Activated T-helper 1 cell treated with anti-CD3 and anti-CD28 coated beads, Interleukin-12 subunit alpha, Interleukin-12 subunit beta, Interleukin-2, Interleukin-4 antibody, amounts not matched to agents 30 ng/mL and 10 ng/mL and 1 ng/mL, durations not matched to agents 14 hours and 24 hours and 36 hours (primary cell): ENCODE data around the gene LARP4B. TPM values are rescaled to one million over a fixed set of nuclear protein-coding genes. Genes with fewer than 3 reads are reported as not detected.

Source experiments
- DNase-seq: peaks from one replicate; pipeline ENCODE4 v3.0.0; 2021; ENCODE audit warnings: low spot score
- H3K27ac Mint-ChIP-seq: one replicate; pipeline ENCODE4 v1.8.0; 2021; ENCODE audit warnings: mild to moderate bottlenecking, mixed read lengths
- H3K27me3 Mint-ChIP-seq: one replicate; pipeline ENCODE4 v1.8.0; 2022; ENCODE audit warnings: mild to moderate bottlenecking, moderate library complexity, mixed read lengths; ENCODE audit not compliant: insufficient read depth
- H3K36me3 Mint-ChIP-seq: one replicate; pipeline ENCODE4 v1.8.0; 2021; ENCODE audit warnings: low read depth, mixed read lengths
- H3K4me1 Mint-ChIP-seq: one replicate; pipeline ENCODE4 v1.8.0; 2021; ENCODE audit warnings: low read depth, mixed read lengths
- H3K4me3 Mint-ChIP-seq: one replicate; pipeline ENCODE4 v1.8.0; 2021; ENCODE audit warnings: mild to moderate bottlenecking, moderate library complexity, mixed read lengths
- H3K9me3 Mint-ChIP-seq: one replicate; pipeline ENCODE4 v1.8.0; 2021; ENCODE audit warnings: mixed read lengths
- intact Hi-C: fragments of 100-400 bp; cut with micrococcal nuclease; formaldehyde crosslinking; loops from one replicate; pipeline ENCODE4 v1.15.1; 2024
- total RNA-seq: library from RNA; stranded (reverse); gene quantifications from 2 replicates; pipeline ENCODE4 v1.2.3, GENCODE V29; 2022

Gene LARP4B
- total RNA-seq, 1 donor from 2014 or later: 174 TPM

DNA sequence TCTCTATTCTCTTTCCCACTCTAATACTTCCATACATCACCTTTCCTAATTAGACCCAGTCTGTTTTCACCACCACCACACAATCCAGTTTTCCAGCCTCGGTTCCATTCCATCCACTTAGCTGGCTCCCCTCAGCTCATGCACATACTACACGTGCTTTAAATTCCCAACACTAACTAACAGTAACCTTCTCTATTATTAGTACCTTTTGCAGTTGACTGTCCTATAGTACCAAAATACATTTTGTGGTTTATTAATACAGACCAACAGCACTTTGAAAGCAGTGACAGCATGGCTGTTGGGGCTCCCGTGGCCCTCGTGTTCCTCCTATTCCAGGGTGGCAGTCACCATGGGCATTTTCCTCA is 64.9 kb downstream of the LARP4B start:
- intact Hi-C loops: no loop called here
- H3K4me3 Mint-ChIP-seq: no peak overlapping the region
- H3K4me1 Mint-ChIP-seq: peaks cover 38% of the 10 kb centered on the region
- no peaks in the 10 kb centered on the region for H3K27me3 Mint-ChIP-seq
- no peak for DNase-seq
- H3K9me3 Mint-ChIP-seq: no peaks in the 10 kb centered on the region
- peaks cover 45% of the 10 kb centered on the region for H3K36me3 Mint-ChIP-seq
- peak overlapping the region; percentile 37 for H3K27ac Mint-ChIP-seq

GRCh38 chr10:865924-866576 is 65.5 kb downstream of the LARP4B start:
- no peaks in the 10 kb centered on the region for H3K9me3 Mint-ChIP-seq
- peak overlapping the region; percentile 61 for H3K27ac Mint-ChIP-seq
- peaks cover 49% of the 10 kb centered on the region for H3K36me3 Mint-ChIP-seq
- H3K4me3 Mint-ChIP-seq: no peak overlapping the region
- H3K4me1 Mint-ChIP-seq: peaks cover 35% of the 10 kb centered on the region
- DNase-seq: no peak
- intact Hi-C loops: no loop called here
- no peaks in the 10 kb centered on the region for H3K27me3 Mint-ChIP-seq

DNA sequence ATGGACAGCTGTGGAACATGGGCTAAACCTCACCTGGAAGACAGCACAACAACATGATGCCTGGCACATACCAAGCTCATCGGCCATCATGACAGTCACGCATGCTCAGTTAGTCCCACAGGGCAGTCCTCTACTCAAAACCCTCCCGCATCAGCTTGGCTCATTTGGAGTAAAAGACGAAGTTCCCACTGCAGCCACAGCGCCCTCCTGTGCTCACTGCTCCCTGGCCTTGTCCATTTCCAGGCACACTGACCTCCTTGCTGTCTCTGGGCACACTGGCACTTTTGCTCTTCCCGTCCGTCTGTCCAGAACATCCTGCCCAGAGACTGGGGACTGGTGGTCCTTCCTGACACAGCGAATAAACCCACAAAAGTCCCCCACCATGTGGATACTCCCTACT is 66.2 kb downstream of the LARP4B start:
- Mint-ChIP-seq H3K36me3 (peaks cover 45% of the 10 kb centered on the region), H3K27ac (peak overlapping the region; percentile 61), H3K4me1 (peaks cover 27% of the 10 kb centered on the region), H3K4me3 (no peak overlapping the region), H3K9me3 (no peaks in the 10 kb centered on the region), H3K27me3 (no peaks in the 10 kb centered on the region)
- no peak for DNase-seq
- intact Hi-C loops: no loop called here

- intact Hi-C loops: no loop called here
- Mint-ChIP-seq H3K36me3 (peaks cover 48% of the 10 kb centered on the region), H3K27ac (no peak overlapping the region), H3K9me3 (no peaks in the 10 kb centered on the region), H3K4me1 (peaks cover 23% of the 10 kb centered on the region), H3K4me3 (no peak overlapping the region), H3K27me3 (no peaks in the 10 kb centered on the region)
- DNase-seq: no peak
Measured at GRCh38 chr10:860519-860918, 71.0 kb downstream of the LARP4B start.

DNA sequence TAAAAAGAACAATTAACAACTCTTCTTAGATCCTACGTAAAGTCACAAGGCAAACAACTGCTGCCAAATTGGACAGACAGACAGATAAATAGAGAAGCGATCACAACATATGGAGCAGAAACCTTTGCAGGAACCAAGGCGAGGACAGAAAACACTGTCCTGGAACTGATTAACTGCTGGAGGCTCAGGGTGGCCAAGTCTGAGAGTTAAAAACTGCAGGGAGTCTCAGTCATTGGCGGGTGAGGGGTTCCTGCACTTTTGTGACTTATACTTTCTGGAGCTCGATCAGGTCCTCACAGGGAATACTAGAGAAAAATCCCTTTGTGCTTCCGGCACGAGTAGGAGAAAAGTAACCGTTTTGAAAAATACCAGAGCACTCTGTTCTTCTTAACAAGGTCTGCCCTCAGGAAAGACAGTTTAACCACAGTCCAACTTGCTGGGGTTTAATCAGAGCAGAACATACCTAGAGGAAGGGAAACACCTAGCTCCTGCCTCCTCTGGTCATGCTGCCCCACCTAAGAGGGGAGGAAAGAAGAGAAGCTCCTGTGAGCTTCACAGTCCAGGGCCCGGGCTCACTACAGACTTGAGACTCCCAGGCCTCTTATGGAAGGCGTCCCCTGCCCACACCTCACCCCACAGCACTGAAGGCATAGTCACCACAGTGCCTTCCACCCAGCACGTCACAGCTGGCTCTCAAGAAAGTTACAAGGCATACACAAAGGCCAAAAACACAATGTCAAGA is 74.9 kb downstream of the LARP4B start:
- no peak for DNase-seq
- H3K9me3 Mint-ChIP-seq: no peaks in the 10 kb centered on the region
- intact Hi-C loops: no loop called here
- H3K4me1 Mint-ChIP-seq: peaks cover 38% of the 10 kb centered on the region
- no peaks in the 10 kb centered on the region for H3K27me3 Mint-ChIP-seq
- no peak overlapping the region for H3K4me3 Mint-ChIP-seq
- H3K27ac Mint-ChIP-seq: no peak overlapping the region
- H3K36me3 Mint-ChIP-seq: peaks cover 51% of the 10 kb centered on the region

GRCh38 chr10:855671-856070 is 75.8 kb downstream of the LARP4B start:
- peaks cover 3% of the 10 kb centered on the region for H3K9me3 Mint-ChIP-seq
- intact Hi-C loops: no loop called here
- no peak for DNase-seq
- H3K4me1 Mint-ChIP-seq: peaks cover 44% of the 10 kb centered on the region
- peaks cover 49% of the 10 kb centered on the region for H3K36me3 Mint-ChIP-seq
- H3K27ac Mint-ChIP-seq: no peak overlapping the region
- H3K4me3 Mint-ChIP-seq: no peak overlapping the region
- no peaks in the 10 kb centered on the region for H3K27me3 Mint-ChIP-seq

DNA sequence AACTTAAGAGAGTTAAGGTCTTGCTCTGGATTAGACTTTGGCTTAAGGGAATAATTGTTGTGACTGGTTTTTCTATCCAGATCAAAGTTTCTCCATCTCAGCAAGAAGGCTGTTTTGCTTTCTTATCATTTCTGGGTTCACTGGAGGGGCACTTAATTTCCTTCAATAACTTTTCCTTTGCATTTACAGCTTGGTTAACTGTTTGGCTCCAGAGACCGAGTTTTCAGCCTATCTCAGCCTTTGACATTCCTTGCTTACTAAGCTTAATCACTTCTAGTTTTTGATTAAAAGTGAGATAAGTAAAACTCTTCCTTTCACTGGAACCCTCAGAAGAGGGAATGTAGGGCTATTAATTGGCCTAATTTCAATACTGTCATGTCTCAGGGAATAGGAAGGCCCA is 76.4 kb downstream of the LARP4B start:
- peaks cover 44% of the 10 kb centered on the region for H3K4me1 Mint-ChIP-seq
- no peak overlapping the region for H3K27ac Mint-ChIP-seq
- no peak for DNase-seq
- no peaks in the 10 kb centered on the region for H3K27me3 Mint-ChIP-seq
- H3K36me3 Mint-ChIP-seq: peaks cover 55% of the 10 kb centered on the region
- H3K4me3 Mint-ChIP-seq: no peak overlapping the region
- intact Hi-C loops: no loop called here
- peaks cover 6% of the 10 kb centered on the region for H3K9me3 Mint-ChIP-seq

GRCh38 chr10:853017-853416 is 78.5 kb downstream of the LARP4B start:
- Mint-ChIP-seq H3K36me3 (peaks cover 56% of the 10 kb centered on the region), H3K4me3 (no peak overlapping the region), H3K4me1 (peaks cover 48% of the 10 kb centered on the region), H3K27ac (no peak overlapping the region), H3K27me3 (no peaks in the 10 kb centered on the region), H3K9me3 (peaks cover 12% of the 10 kb centered on the region)
- DNase-seq: no peak
- intact Hi-C loops: no loop called here

DNA sequence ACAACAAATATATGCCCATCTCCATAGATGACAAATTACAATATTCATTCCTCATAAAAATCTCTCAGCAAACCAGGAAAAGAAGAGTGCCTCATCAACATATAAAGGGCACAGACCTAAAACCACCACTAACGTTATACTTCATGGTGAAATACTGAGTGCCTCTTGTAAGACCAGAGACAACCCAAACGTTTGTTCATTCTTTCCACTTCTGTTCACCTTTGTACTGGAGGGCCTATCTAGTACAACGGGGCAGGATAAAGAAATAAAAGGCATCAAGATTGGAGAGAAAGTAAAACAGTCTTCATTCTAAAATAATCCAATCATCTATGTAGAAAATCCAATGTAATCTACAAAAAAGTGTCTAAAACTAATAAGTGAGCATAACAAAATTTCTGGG is 79.1 kb downstream of the LARP4B start:
- peak overlapping the region; percentile 63 for H3K27ac Mint-ChIP-seq
- DNase-seq: no peak
- no peaks in the 10 kb centered on the region for H3K27me3 Mint-ChIP-seq
- H3K4me1 Mint-ChIP-seq: peaks cover 46% of the 10 kb centered on the region
- no peak overlapping the region for H3K4me3 Mint-ChIP-seq
- peaks cover 56% of the 10 kb centered on the region for H3K36me3 Mint-ChIP-seq
- peaks cover 12% of the 10 kb centered on the region for H3K9me3 Mint-ChIP-seq
- intact Hi-C loops: no loop called here

DNA sequence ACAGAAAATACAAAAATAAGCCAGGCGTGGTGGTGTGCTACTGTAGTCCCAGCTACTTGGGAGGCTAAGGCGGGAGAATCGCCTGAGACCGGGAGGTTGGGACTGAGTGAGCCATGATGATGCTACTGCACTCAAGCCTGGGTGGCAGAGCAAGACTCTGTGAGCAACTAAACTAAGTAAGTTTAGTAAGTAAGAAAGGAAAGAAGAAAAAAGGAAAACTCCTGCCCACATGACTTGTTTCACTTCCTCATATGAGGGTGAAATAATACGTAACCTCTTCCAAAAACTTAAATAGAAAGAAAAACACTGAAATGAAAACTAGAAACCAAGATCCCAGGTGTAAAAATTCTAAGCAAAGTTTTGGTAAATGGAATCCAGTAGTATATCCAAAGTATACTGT is 79.6 kb downstream of the LARP4B start:
- Mint-ChIP-seq H3K4me1 (peaks cover 45% of the 10 kb centered on the region), H3K27me3 (no peaks in the 10 kb centered on the region), H3K27ac (peak overlapping the region; percentile 63), H3K4me3 (no peak overlapping the region), H3K9me3 (peaks cover 12% of the 10 kb centered on the region), H3K36me3 (peaks cover 58% of the 10 kb centered on the region)
- DNase-seq: no peak
- intact Hi-C loops: no loop called here

DNA sequence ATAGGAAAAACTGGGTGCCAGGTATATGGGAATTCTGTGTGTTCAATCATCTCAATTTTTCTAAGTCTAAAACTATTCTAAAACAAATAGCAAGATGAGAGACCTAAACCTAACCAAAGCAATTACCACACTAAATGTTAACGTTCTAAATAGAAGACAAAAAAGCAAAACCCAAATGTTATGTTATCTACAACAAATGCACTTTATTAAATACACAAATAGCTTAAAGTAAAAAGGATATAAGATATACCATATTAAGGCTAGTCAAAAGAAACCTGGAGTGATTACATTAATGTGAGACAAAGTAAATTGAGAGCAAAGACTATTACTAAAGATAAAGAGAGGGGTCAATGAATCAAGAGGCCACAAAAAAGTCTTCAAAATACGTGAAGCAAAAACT is 81.4 kb downstream of the LARP4B start:
- H3K36me3 Mint-ChIP-seq: peaks cover 62% of the 10 kb centered on the region
- intact Hi-C loops: no loop called here
- H3K9me3 Mint-ChIP-seq: peaks cover 12% of the 10 kb centered on the region
- no peaks in the 10 kb centered on the region for H3K27me3 Mint-ChIP-seq
- no peak overlapping the region for H3K27ac Mint-ChIP-seq
- peaks cover 55% of the 10 kb centered on the region for H3K4me1 Mint-ChIP-seq
- no peak for DNase-seq
- H3K4me3 Mint-ChIP-seq: no peak overlapping the region

DNA sequence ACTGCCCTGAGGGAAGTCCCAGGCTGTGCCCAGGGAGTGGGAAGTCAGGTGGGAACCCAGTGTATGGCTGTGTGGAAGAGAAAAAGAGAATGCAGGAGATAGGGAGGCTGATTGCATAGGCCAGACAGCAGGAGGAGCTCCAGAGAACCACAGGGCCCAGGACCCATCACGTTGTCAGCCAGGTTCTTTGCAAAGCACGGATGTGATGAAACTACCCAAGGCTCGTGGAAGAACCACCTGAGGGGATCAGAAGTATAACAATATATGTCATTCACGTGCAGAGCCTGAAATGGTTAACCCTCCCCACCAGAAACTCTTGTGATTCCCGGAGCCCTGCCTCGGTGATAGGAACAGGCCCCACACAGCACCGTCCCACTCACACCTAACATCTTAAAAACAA is 83.6 kb downstream of the LARP4B start:
- Mint-ChIP-seq H3K4me3 (no peak overlapping the region), H3K27me3 (no peaks in the 10 kb centered on the region), H3K4me1 (peaks cover 55% of the 10 kb centered on the region), H3K27ac (no peak overlapping the region), H3K9me3 (peaks cover 12% of the 10 kb centered on the region), H3K36me3 (peaks cover 62% of the 10 kb centered on the region)
- no peak for DNase-seq
- intact Hi-C loops: no loop called here

- DNase-seq: no peak
- Mint-ChIP-seq H3K4me3 (peak overlapping the region; percentile 13), H3K27ac (peak overlapping the region; percentile 57), H3K36me3 (peaks cover 50% of the 10 kb centered on the region), H3K9me3 (peaks cover 12% of the 10 kb centered on the region), H3K4me1 (peaks cover 39% of the 10 kb centered on the region), H3K27me3 (no peaks in the 10 kb centered on the region)
- intact Hi-C loops: no loop called here
Measured at GRCh38 chr10:846126-846685, 85.3 kb downstream of the LARP4B start.
